Loucy (cell line): ENCODE results near the gene AKR1D1.

ENCODE experiments used
- H2AFZ ChIP-seq: fragments of 200-600 bp; sonication (generic); 2 replicates; pipeline ENCODE4 v1.6.0; 2016; ENCODE audit warnings: antibody characterized with exemption, mild to moderate bottlenecking, low read length, moderate library complexity
- H3F3A ChIP-seq: fragments of 200-600 bp; 2 replicates; pipeline ENCODE4 v1.6.0; 2016; ENCODE audit warnings: antibody characterized with exemption, low read depth, mild to moderate bottlenecking
- H3K27me3 ChIP-seq: fragments of 200-600 bp; sonication (generic); 2 replicates; pipeline ENCODE4 v1.6.1; 2014; ENCODE audit warnings: low read length, mild to moderate bottlenecking; ENCODE audit not compliant: insufficient read depth, poor library complexity, severe bottlenecking
- H3K36me3 ChIP-seq: fragments of 200-600 bp; sonication (generic); 2 replicates; pipeline ENCODE4 v1.6.1; 2016; ENCODE audit warnings: low read length; ENCODE audit not compliant: insufficient read depth
- H3K4me1 ChIP-seq: fragments of 200-600 bp; sonication (generic); 2 replicates; pipeline ENCODE4 v1.5.1; 2014; ENCODE audit warnings: low read length, mild to moderate bottlenecking; ENCODE audit not compliant: insufficient read depth, poor library complexity, severe bottlenecking
- H3K4me2 ChIP-seq: fragments of 200-600 bp; sonication (generic); 2 replicates; pipeline ENCODE4 v1.6.0; 2014; ENCODE audit warnings: antibody characterized with exemption, low read length, low read depth, mild to moderate bottlenecking; ENCODE audit not compliant: poor library complexity, severe bottlenecking
- H3K4me3 ChIP-seq: fragments of 200-600 bp; sonication (generic); 2 replicates; pipeline ENCODE4 v1.5.1; 2014; ENCODE audit warnings: low read length, mild to moderate bottlenecking, mixed read lengths; ENCODE audit not compliant: poor library complexity, severe bottlenecking
- H3K79me2 ChIP-seq: fragments of 200-600 bp; sonication (generic); 2 replicates; pipeline ENCODE4 v1.6.1; 2014; ENCODE audit warnings: low read length; ENCODE audit not compliant: insufficient read depth
- H3K9ac ChIP-seq: fragments of 200-600 bp; sonication (generic); 2 replicates; pipeline ENCODE4 v1.6.0; 2014; ENCODE audit warnings: mild to moderate bottlenecking, low read depth, low read length, moderate library complexity; ENCODE audit not compliant: poor library complexity, severe bottlenecking
- H3K9me2 ChIP-seq: fragments of 200-600 bp; sonication (generic); replicated peaks from 2 replicates; pipeline ENCODE4 v1.6.1; 2016; ENCODE audit warnings: low read depth, low read length, mixed read lengths
- H3K9me3 ChIP-seq: fragments of 200-600 bp; sonication (generic); 2 replicates; pipeline ENCODE4 v1.6.1; 2014; ENCODE audit warnings: mild to moderate bottlenecking, antibody characterized with exemption, low read length, low read depth; ENCODE audit not compliant: insufficient read depth
- H4K20me1 ChIP-seq: fragments of 200-600 bp; sonication (generic); 2 replicates; pipeline ENCODE4 v1.6.0; 2014; ENCODE audit warnings: antibody characterized with exemption, low read length, mild to moderate bottlenecking; ENCODE audit not compliant: insufficient read depth, poor library complexity, severe bottlenecking
- EZH2phosphoT487 ChIP-seq: fragments of 200-600 bp; IDR thresholded peaks from 2 replicates; pipeline ENCODE4 v1.6.1; 2018; ENCODE audit warnings: antibody characterized with exemption, mild to moderate bottlenecking, moderate library complexity, borderline replicate concordance
- TF ChIP-seq, protein P1 (sequence below): fragments of 200-600 bp; sonication (generic); conservative IDR thresholded peaks from 2 replicates; pipeline ENCODE4 v1.5.1; 2014; ENCODE audit warnings: mild to moderate bottlenecking, antibody characterized with exemption, low read length

The AKR1D1 gene

DNA sequence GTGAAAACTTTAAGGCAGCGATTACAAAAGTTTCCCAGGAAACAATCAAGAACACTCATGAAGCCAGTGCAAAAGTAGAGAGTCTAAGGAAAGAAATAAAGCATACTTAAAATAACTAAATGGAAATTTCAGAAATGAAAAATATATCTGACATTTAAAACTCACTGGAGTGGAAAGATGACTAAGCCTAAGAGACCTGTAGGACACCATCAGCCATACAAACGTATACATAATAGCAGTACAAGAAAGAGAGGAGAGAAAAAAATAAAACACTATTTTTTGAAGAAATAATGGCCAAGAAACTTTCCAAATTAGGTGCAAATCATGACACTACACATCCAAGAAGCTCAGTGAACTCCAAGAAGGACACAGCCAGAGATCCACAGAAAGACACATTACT is 5.4 kb upstream of the AKR1D1 start:
- Histone ChIP-seq H3K4me3 (no peak overlapping the region), H3K4me2 (no peak overlapping the region), H3K4me1 (peaks cover 7% of the 10 kb centered on the region), H3K9ac (no peak overlapping the region), H3K9me3 (no peaks in the 10 kb centered on the region), H4K20me1 (no peaks in the 10 kb centered on the region), H3K27me3 (no peaks in the 10 kb centered on the region), H3K36me3 (no peaks in the 10 kb centered on the region), H3K9me2 (no peaks in the 10 kb centered on the region), H2AFZ (no peak overlapping the region), H3F3A (no peaks in the 10 kb centered on the region), H3K79me2 (no peaks in the 10 kb centered on the region)
- no peak for TF ChIP-seq EZH2phosphoT487
- TF ChIP-seq, protein P1, sequence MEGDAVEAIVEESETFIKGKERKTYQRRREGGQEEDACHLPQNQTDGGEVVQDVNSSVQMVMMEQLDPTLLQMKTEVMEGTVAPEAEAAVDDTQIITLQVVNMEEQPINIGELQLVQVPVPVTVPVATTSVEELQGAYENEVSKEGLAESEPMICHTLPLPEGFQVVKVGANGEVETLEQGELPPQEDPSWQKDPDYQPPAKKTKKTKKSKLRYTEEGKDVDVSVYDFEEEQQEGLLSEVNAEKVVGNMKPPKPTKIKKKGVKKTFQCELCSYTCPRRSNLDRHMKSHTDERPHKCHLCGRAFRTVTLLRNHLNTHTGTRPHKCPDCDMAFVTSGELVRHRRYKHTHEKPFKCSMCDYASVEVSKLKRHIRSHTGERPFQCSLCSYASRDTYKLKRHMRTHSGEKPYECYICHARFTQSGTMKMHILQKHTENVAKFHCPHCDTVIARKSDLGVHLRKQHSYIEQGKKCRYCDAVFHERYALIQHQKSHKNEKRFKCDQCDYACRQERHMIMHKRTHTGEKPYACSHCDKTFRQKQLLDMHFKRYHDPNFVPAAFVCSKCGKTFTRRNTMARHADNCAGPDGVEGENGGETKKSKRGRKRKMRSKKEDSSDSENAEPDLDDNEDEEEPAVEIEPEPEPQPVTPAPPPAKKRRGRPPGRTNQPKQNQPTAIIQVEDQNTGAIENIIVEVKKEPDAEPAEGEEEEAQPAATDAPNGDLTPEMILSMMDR, result no peak

DNA sequence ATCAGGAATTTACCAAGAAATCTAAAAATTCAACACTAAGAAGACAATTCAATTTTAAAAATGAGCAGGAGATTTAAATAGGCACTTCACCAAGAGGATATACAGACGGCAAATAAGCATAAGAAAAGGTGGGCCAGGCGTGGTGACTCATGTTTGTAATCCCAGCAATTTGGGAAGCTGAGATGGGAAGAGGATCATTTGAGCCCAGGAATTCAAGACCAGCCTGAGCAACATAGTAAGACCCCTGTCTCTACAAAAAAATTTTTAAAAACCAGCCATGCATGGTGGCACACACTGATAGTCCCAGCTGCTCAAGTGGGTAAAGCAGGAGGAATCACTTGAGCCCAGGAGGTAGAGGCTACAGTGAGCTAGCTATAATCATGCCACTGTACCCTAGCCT is 3.5 kb upstream of the AKR1D1 start:
- TF ChIP-seq, protein P1, result no peak
- TF ChIP-seq EZH2phosphoT487, result no peak
- Histone ChIP-seq H3K36me3 (no peaks in the 10 kb centered on the region), H3K9ac (no peak overlapping the region), H3K9me2 (no peaks in the 10 kb centered on the region), H3K27me3 (no peaks in the 10 kb centered on the region), H3F3A (no peaks in the 10 kb centered on the region), H3K9me3 (no peaks in the 10 kb centered on the region), H2AFZ (no peak overlapping the region), H4K20me1 (no peaks in the 10 kb centered on the region), H3K79me2 (no peaks in the 10 kb centered on the region), H3K4me1 (peaks cover 4% of the 10 kb centered on the region), H3K4me3 (no peak overlapping the region), H3K4me2 (no peak overlapping the region)

DNA sequence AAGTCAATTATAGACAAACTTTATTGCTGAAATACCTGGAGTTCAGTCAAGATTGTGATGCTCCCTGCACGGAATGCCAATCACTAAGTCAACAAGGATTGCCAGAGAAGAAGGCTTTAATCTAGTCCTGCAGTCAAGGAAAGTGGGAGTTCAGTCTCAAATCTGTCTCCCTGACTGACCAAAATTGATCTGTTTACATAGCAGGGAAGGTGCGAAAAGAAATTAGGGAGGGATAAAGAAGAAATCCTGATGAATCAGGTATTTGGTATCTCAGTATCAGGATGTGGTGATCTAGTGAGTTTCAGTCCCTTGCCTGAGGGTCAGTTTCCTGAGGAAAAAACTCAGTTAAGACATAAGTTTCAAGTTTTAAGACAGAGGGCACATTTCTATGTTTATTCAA is 2.1 kb upstream of the AKR1D1 start:
- Histone ChIP-seq H4K20me1 (no peaks in the 10 kb centered on the region), H3K4me2 (no peak overlapping the region), H2AFZ (no peak overlapping the region), H3K4me3 (no peak overlapping the region), H3K9me3 (no peaks in the 10 kb centered on the region), H3K27me3 (no peaks in the 10 kb centered on the region), H3K4me1 (no peaks in the 10 kb centered on the region), H3K36me3 (no peaks in the 10 kb centered on the region), H3K9ac (no peak overlapping the region), H3F3A (no peaks in the 10 kb centered on the region), H3K79me2 (no peaks in the 10 kb centered on the region), H3K9me2 (no peaks in the 10 kb centered on the region)
- TF ChIP-seq, protein P1, result no peak
